ENCODE results near the gene FTL. TPM values are rescaled to one million over a fixed set of nuclear protein-coding genes. Genes with fewer than 3 reads are reported as not detected.
A peak's percentile ranks its signal among the peaks of the same experiment; 100 is the strongest.
"Not testable (repeated sequence)": the region's sequence is repeated elsewhere in the genome, so short reads cannot be mapped to it uniquely, and the experiment has no call there.

The FTL gene
- total RNA-seq (575 TPM), polyA plus RNA-seq (1,000 to 10,000 TPM; 4,061 to 5,675 (median 4,823) TPM)

- Histone ChIP-seq H3K9me3 (ENCODE audit: control insufficient read depth in 2 of 2, low read length in 2 of 2) (no peaks in the 10 kb centered on the region), H3K27me3 (ENCODE audit: control insufficient read depth, insufficient read depth, low read length) (no peaks in the 10 kb centered on the region), H3K36me3 (ENCODE audit: control insufficient read depth, insufficient read depth, low read length) (peaks cover 25% of the 10 kb centered on the region), H3K4me1 (ENCODE audit: control insufficient read depth, insufficient read depth, low read length, poor library complexity, severe bottlenecking) (peaks cover 52% of the 10 kb centered on the region), H3K4me3 (ENCODE audit: low read depth, low read length) (peak within 1 kb of the TSS; percentile 85), H3K27ac (ENCODE audit: insufficient read depth, low read length, poor library complexity, severe bottlenecking) (peak within 1 kb of the TSS; percentile 82)
- DNase-seq (peak; percentile 86 to 96 (median 87)), ATAC-seq (ENCODE audit: low read depth in 2 of 2) (peak; percentile 73 to 75)
- peaks cover 7% of the 10 kb centered on the region for H3K27me3 Mint-ChIP-seq
- H3K4me1 Mint-ChIP-seq = peaks cover 4 to 64% (median 36%) of the 10 kb centered on the region in 4 donors
- H3K9me3 Mint-ChIP-seq = no peaks in the 10 kb centered on the region
- peak within 1 kb of the TSS; percentile 98 to 99 (median 99) for H3K27ac Mint-ChIP-seq
- H3K36me3 Mint-ChIP-seq = peaks cover 8% of the 10 kb centered on the region
- peak within 1 kb of the TSS; percentile 99 to 100 (median 99) for H3K4me3 Mint-ChIP-seq
These were observed at the start of gene FTL for GRCh38 chr19:48965040-48965805. Gene FTL, plus strand, starts transcription at chr19:48965309. Its CDS starts 199 bp downstream, at chr19:48965508.

DNA sequence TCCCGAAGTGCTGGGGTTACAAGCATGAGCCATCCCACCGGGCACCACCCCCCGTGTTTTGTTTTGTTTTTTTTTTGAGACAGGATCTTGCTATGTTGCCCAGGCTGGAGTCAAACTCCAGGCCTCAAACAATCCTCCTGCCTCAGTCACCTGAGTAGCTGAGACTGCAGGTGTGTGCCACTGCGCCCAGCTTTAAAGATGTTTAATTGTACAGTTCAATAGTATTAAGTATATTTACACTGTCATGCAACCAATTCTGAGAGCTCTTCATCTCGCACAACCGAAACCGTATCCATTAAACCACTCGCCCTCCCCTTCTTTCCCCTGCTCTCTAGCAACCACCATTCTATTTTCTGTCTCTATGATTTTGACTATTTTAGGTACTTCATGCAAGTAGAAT, 49.4 kb upstream of the FTL start:
- peaks cover 0 to 2% (median 0%) of the 10 kb centered on the region in 7 donors for H3K9me3 Mint-ChIP-seq
- peaks cover 30% of the 10 kb centered on the region for H3K36me3 Mint-ChIP-seq
- H3K27me3 Mint-ChIP-seq = no peaks in the 10 kb centered on the region
- H3K4me3 ChIP-seq (ENCODE audit: low read depth, low read length) = no peak overlapping the region
- no peaks in the 10 kb centered on the region for H3K4me1 ChIP-seq (ENCODE audit: control insufficient read depth, insufficient read depth, low read length, poor library complexity, severe bottlenecking)
- H3K36me3 ChIP-seq (ENCODE audit: control insufficient read depth, insufficient read depth, low read length) = peaks cover 53% of the 10 kb centered on the region
- DNase-seq = no peak
- H3K4me1 Mint-ChIP-seq = no peaks in the 10 kb centered on the region
- no peak overlapping the region for H3K27ac ChIP-seq (ENCODE audit: insufficient read depth, low read length, poor library complexity, severe bottlenecking)
- no peak overlapping the region for H3K4me3 Mint-ChIP-seq
- no peaks in the 10 kb centered on the region for H3K27me3 ChIP-seq (ENCODE audit: control insufficient read depth, insufficient read depth, low read length)
- no peak for ATAC-seq (ENCODE audit: low read depth in 2 of 2)
- H3K9me3 ChIP-seq (ENCODE audit: control insufficient read depth in 2 of 2, low read length in 2 of 2) = no peaks in the 10 kb centered on the region
- peak overlapping the region in 1 of 3 donors; percentile 0 for H3K27ac Mint-ChIP-seq

DNA sequence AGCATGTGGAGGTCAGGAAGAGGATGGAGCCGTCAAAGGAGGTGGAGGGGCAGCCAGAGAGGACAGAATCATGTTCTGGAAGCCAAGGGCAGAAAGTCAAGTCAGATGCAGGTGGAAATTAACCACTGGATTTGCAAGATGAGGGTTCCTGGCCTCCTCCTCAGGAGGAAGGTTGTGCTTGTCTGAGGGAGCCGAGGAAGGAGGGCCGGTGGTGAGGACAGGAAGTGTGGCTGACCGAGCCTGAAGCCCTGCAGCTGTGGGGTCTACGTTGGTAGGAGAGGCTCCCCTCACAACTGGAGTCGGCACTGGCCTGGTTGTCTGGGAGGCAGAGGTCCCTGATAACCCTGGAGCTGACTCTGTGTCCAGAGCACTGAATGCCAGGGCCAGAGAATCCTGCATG, 47.0 kb upstream of the FTL start:
- H3K4me1 Mint-ChIP-seq = peaks cover 0 to under 1% (median 0%) of the 10 kb centered on the region in 4 donors
- ATAC-seq (ENCODE audit: low read depth in 2 of 2) = no peak
- H3K27ac Mint-ChIP-seq = peak overlapping the region in 1 of 3 donors; percentile 66
- H3K36me3 Mint-ChIP-seq = peaks cover 24% of the 10 kb centered on the region
- H3K4me1 ChIP-seq (ENCODE audit: control insufficient read depth, insufficient read depth, low read length, poor library complexity, severe bottlenecking) = no peaks in the 10 kb centered on the region
- H3K27me3 ChIP-seq (ENCODE audit: control insufficient read depth, insufficient read depth, low read length) = no peaks in the 10 kb centered on the region
- H3K27ac ChIP-seq (ENCODE audit: insufficient read depth, low read length, poor library complexity, severe bottlenecking) = no peak overlapping the region
- H3K27me3 Mint-ChIP-seq = no peaks in the 10 kb centered on the region
- H3K4me3 ChIP-seq (ENCODE audit: low read depth, low read length) = no peak overlapping the region
- DNase-seq = no peak
- H3K9me3 ChIP-seq (ENCODE audit: control insufficient read depth in 2 of 2, low read length in 2 of 2) = no peaks in the 10 kb centered on the region
- peaks cover 0 to 2% (median 0%) of the 10 kb centered on the region in 7 donors for H3K9me3 Mint-ChIP-seq
- peaks cover 39% of the 10 kb centered on the region for H3K36me3 ChIP-seq (ENCODE audit: control insufficient read depth, insufficient read depth, low read length)
- no peak overlapping the region for H3K4me3 Mint-ChIP-seq

GRCh38 chr19:48918801-48919247, 46.3 kb upstream of the FTL start:
- Histone ChIP-seq H3K36me3 (ENCODE audit: control insufficient read depth, insufficient read depth, low read length) (peaks cover 32% of the 10 kb centered on the region), H3K27ac (ENCODE audit: insufficient read depth, low read length, poor library complexity, severe bottlenecking) (no peak overlapping the region), H3K27me3 (ENCODE audit: control insufficient read depth, insufficient read depth, low read length) (no peaks in the 10 kb centered on the region), H3K9me3 (ENCODE audit: control insufficient read depth in 2 of 2, low read length in 2 of 2) (no peaks in the 10 kb centered on the region), H3K4me3 (ENCODE audit: low read depth, low read length) (no peak overlapping the region), H3K4me1 (ENCODE audit: control insufficient read depth, insufficient read depth, low read length, poor library complexity, severe bottlenecking) (no peaks in the 10 kb centered on the region)
- H3K9me3 Mint-ChIP-seq = peaks cover 0 to 2% (median 0%) of the 10 kb centered on the region in 7 donors
- no peak overlapping the region for H3K4me3 Mint-ChIP-seq
- no peaks in the 10 kb centered on the region for H3K27me3 Mint-ChIP-seq
- H3K27ac Mint-ChIP-seq = no peak overlapping the region
- no peak for DNase-seq
- H3K36me3 Mint-ChIP-seq = peaks cover 22% of the 10 kb centered on the region
- H3K4me1 Mint-ChIP-seq = peaks cover 0 to 2% (median 0%) of the 10 kb centered on the region in 4 donors
- ATAC-seq (ENCODE audit: low read depth in 2 of 2) = peak in 1 of 2 donors; percentile 32

- not testable (repeated sequence) for H3K27ac ChIP-seq (ENCODE audit: insufficient read depth, low read length, poor library complexity, severe bottlenecking); H3K4me3 Mint-ChIP-seq; H3K4me1 ChIP-seq (ENCODE audit: control insufficient read depth, insufficient read depth, low read length, poor library complexity, severe bottlenecking); H3K4me3 ChIP-seq (ENCODE audit: low read depth, low read length); DNase-seq; H3K4me1 Mint-ChIP-seq; H3K9me3 Mint-ChIP-seq; ATAC-seq (ENCODE audit: low read depth in 2 of 2); H3K27me3 Mint-ChIP-seq; H3K9me3 ChIP-seq (ENCODE audit: control insufficient read depth in 2 of 2, low read length in 2 of 2); H3K27ac Mint-ChIP-seq; H3K27me3 ChIP-seq (ENCODE audit: control insufficient read depth, insufficient read depth, low read length)
- H3K36me3 ChIP-seq (ENCODE audit: control insufficient read depth, insufficient read depth, low read length) = peaks cover 30% of the 10 kb centered on the region
- peaks cover 19% of the 10 kb centered on the region for H3K36me3 Mint-ChIP-seq
These were observed 45.8 kb upstream of the FTL start for GRCh38 chr19:48919271-48919670.

- peaks cover 0 to 2% (median 0%) of the 10 kb centered on the region in 7 donors for H3K9me3 Mint-ChIP-seq
- Histone ChIP-seq H3K4me1 (ENCODE audit: control insufficient read depth, insufficient read depth, low read length, poor library complexity, severe bottlenecking) (no peaks in the 10 kb centered on the region), H3K9me3 (ENCODE audit: control insufficient read depth in 2 of 2, low read length in 2 of 2) (no peaks in the 10 kb centered on the region), H3K4me3 (ENCODE audit: low read depth, low read length) (no peak overlapping the region), H3K27ac (ENCODE audit: insufficient read depth, low read length, poor library complexity, severe bottlenecking) (no peak overlapping the region), H3K36me3 (ENCODE audit: control insufficient read depth, insufficient read depth, low read length) (peaks cover 22% of the 10 kb centered on the region), H3K27me3 (ENCODE audit: control insufficient read depth, insufficient read depth, low read length) (no peaks in the 10 kb centered on the region)
- no peaks in the 10 kb centered on the region for H3K27me3 Mint-ChIP-seq
- no peak overlapping the region for H3K4me3 Mint-ChIP-seq
- ATAC-seq (ENCODE audit: low read depth in 2 of 2) (no peak), DNase-seq (no peak)
- peaks cover 14% of the 10 kb centered on the region for H3K36me3 Mint-ChIP-seq
- peaks cover 0 to 2% (median 0%) of the 10 kb centered on the region in 4 donors for H3K4me1 Mint-ChIP-seq
- H3K27ac Mint-ChIP-seq = no peak overlapping the region
These were observed 44.2 kb upstream of the FTL start for GRCh38 chr19:48920949-48921348.

- H3K27me3 ChIP-seq (ENCODE audit: control insufficient read depth, insufficient read depth, low read length) = no peaks in the 10 kb centered on the region
- Mint-ChIP-seq H3K4me1 (peaks cover 0 to 2% (median under 1%) of the 10 kb centered on the region in 4 donors), H3K27me3 (no peaks in the 10 kb centered on the region), H3K36me3 (peaks cover 13% of the 10 kb centered on the region), H3K4me3 (no peak overlapping the region), H3K9me3 (peaks cover 0 to 2% (median 0%) of the 10 kb centered on the region in 7 donors), H3K27ac (no peak overlapping the region)
- H3K36me3 ChIP-seq (ENCODE audit: control insufficient read depth, insufficient read depth, low read length) = peaks cover 19% of the 10 kb centered on the region
- H3K9me3 ChIP-seq (ENCODE audit: control insufficient read depth in 2 of 2, low read length in 2 of 2) = no peaks in the 10 kb centered on the region
- no peak overlapping the region for H3K27ac ChIP-seq (ENCODE audit: insufficient read depth, low read length, poor library complexity, severe bottlenecking)
- DNase-seq = no peak
- no peaks in the 10 kb centered on the region for H3K4me1 ChIP-seq (ENCODE audit: control insufficient read depth, insufficient read depth, low read length, poor library complexity, severe bottlenecking)
- H3K4me3 ChIP-seq (ENCODE audit: low read depth, low read length) = no peak overlapping the region
- ATAC-seq (ENCODE audit: low read depth in 2 of 2) = no peak
These were observed 43.2 kb upstream of the FTL start for GRCh38 chr19:48921721-48922500.

Measured in CD4-positive, CD25-positive, alpha-beta regulatory T cell (primary cell).